Stimulated activated CD8-positive, alpha-beta memory T cell treated with anti-CD3 and anti-CD28 coated beads, Interleukin-4, amount 100 ng/mL, for 24 hours (primary cell): ENCODE results near the gene HMGB1.

Experiments used
- DNase-seq: peaks from one replicate; pipeline ENCODE4 v3.0.0-alpha.2; 2020; ENCODE audit warnings: low read depth

The HMGB1 gene

DNA sequence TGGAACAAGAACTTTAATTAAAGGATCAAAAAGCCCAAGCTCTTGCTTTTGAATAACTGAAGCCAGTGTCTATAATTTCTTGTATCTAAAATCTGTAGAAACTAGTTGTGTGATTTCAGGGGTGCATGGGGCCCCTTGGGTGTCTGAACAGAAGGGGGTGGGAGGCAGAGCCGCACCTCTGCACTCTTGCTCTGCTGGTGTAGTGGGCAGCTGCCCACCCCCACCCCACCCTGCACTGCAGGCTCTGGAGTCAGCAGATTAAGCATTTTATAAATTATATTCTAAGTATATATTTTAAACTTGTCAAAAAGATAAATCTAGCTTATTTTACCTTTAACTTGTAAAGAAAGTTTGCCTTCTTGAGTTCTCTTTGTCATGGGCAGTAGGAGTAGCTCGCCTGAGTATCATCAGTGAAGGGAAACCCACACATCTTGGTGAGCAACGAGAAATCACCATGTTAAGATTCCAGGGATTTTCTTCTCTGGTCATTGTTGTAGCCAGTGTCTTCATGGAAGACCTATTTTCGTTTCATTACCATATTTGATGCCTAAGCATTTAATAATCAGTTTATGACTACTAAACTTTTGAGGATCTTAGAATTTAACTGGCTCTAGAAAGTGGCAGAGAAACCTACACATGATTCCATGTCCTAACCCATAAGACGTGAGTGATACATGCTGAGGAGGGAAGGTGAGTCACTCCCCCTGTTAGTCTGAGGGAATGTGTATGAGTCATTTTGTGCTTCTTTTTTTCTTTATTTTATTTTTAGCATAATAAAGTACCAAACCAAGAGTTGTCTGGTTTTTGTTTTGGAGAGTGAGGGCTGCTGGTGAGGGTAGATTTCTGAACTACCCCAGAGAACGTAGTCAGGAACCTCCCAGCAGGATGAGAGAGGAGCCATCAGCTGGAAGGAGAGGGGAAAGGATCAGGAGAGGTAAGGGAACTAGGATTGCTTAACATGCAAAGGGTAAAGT, 35.7 kb downstream of the HMGB1 start:
- DNase-seq = no peak

DNA sequence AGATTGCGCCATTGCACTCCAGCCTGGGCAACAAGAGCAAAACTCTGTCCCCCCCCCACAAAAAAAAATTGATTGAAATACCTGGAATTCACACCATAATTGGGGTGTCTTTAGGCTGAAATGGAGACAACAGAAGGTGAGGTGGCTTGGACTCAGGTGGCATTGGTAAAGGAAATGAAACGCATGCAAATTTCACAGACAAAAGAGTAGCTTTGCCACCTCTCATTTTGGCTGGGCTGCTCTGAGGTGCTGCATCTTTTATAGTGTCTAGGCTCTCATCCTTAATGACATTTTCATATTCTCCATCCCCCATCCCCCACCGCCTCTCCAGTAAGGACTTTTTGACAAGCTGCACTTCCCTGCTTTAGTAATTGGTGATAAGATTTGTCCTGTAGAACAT, 36.5 kb downstream of the HMGB1 start:
- DNase-seq = no peak

DNA sequence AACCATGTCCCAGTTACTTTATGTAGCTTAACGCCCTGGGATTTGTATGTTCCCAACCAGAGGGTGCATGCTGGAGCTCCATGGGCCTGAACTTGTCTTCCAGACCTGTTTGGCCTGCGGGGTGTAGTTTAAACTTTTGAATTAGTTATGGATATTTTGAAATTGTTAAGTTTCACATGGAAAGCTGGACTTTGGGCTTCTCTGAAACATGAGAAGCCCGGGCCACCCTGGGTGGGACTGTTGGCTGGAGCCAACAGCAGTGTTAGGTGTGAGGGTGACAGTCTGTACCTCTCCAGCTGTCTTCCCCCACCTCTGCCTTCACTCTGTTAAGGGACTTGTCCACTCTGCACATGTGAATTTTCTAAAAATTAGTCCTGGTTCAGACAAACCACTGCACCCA, 41.8 kb downstream of the HMGB1 start:
- DNase-seq = no peak

DNA sequence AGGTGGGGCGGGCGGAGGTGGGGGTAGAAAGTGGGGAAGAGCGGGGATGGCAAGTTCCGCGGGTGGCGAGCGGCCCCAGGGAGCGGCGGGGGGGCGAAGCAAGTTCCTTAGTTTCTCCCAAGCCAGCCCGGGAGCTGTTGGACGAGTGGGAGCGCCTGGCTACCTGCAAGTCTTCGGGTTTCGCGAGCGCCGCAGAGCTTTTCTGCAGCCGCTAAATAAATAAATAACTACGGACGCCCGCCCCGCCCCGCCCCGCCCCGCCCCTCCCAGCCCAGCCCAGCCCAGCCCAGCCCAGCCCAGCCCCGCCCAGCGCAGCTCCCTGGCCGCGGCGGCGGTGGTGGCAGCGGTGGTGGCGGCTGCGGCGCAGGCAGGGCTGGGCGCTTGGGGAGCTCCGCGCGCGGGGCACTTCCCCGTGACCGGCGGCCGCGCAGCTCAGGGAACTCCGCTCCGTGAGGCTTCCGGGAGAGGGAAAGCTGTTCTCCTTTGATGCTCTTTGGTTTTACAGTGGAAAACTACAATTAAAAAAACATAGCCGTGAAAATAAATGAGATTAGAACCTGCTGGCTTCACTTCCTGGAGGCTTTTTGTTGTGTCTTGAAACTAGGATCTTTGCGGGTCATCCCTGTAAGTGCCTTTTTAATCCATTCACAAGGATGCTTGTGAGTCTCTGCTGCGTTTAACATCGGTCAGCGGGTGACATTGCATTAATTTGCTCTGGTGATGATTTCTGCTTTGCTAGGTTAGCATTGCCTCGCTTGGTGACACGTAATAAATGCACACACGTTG, 43.5 kb downstream of the HMGB1 start, which contains the start of gene UBE2L5:
Gene UBE2L5 (plus strand): TSS at position 440 of the 786 bp plus-strand sequence. CDS start 5,498 bp downstream, outside the sequence.
- peak; percentile 43 for DNase-seq

DNA sequence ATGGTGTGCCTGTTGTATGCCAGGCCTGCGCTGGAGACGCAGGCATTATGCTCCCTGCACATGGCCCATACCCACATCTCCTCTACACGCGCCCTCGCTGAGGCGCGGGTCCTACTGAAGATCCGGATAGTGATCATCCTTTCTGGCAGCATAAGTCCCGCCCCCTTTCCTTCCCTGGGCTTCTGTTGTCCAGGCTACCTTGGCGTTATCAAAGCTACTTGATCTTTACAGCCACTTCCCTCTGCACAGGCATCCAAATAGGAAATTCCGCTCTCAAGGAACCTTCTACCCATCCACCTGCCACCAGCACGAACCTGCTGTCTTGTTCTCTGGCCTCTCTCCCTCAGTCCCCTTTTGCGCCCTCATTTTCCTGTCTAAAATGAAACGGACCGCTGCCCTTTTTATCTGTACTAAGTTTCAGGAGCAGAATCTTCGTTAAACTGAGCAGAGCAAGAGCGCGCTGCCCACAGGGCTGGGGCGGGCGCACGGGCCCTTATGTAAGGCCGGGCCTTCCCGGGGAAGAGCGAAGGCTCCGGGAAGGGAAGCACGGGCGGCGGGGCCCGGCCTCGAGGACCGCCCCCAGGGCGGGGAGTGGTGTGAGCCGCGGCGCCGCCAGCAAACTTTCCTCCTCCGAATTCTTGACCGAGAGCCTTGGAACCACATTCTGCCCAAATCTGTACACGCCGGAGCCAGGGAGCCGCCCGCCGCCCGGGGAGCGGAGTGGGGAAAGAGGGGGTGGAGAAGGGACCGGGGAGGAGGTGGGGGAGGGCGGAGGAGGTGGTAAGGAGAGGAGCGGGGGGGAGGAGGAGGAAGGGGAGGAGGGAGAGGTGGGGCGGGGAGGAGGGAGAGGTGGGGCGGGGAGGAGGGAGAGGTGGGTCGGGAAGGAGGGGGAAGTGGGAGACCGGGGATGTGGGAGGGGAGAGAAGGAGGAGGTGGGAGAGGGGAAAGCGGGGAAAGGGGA, 44.4 kb downstream of the HMGB1 start:
- no peak for DNase-seq

DNA sequence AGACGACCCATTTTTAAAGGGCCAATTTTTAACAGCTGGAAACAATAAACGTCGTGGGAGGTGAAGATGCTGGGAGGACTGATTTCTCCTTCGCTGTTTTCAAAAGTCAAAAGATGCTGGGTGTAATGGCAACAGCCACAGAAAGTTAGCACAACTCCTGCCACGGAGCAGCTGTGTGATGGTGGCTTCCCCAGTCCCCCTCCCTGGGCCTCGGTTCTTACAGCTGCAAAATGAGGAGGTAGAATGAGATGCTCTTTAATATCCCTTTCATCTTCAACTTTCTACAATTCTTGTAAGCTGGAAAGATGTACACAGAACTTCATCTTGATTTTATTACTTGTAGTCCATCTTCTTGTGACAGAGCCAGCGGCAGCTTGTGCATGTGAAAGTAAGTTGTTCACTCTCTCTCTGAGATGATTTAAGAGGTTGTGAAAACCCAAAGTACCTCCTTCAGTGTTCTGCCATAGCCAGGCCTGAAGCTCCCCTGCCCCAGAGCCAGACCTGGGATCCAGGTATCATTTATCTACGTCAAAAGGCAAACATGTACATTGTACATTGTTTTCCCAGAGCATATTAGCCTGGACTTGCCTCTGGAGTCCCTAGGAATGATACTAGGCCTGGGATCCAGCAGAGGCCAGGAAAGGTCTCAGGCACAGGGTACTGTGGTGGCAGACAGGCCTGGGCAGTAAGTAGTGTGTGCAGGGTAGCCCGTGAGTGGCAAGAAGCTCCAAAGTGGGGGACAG, 46.8 kb downstream of the HMGB1 start:
- no peak for DNase-seq

DNA sequence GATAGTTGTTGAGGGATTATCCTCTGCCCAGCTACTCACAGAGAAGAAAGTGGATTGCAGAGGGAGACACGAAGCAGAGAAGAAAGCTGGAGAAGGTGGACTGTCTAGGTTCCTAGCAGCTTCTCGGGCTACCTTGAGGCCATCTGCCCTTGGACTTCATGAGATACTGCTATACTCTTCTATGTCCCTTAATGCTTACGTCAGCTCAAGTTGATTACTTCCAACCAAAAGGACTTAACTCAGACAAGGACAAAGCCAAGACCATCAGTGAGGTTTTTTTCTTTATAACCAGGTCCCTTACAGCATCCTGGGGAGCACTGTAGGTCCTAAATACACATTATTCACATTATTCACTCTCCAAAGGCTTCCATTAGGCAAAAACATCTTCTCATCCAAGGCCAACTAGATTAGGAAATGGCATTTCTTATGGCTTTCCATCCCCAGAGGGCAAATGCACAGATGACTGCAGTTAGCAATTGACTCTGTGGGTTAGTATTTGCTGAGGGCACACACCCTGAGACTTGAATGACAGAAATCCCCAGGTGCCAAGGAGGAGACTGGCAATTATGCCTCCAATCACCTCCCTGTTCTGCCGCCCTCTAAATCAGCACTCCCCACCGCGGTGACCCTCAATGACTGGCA, 47.5 kb downstream of the HMGB1 start:
- DNase-seq = no peak

DNA sequence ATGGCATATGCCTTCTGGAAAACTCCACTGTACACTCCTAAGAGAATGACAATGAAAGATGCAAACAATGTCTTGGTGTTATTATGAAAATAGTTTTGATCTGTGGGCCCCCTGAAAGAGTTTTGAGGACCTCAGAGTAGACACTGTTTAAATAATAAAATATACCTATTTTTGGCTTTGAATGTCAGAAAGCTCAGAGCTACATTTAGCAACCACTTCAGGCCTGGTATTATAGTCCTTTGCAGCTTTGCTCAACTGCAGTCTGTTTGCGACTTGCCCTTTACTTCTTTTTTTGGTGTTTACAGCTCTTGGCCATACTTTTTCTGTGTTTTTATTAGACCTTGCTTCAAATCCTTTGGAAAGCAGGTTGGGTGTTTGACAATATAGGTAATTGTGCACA, 49.3 kb downstream of the HMGB1 start:
- DNase-seq = no peak

DNA sequence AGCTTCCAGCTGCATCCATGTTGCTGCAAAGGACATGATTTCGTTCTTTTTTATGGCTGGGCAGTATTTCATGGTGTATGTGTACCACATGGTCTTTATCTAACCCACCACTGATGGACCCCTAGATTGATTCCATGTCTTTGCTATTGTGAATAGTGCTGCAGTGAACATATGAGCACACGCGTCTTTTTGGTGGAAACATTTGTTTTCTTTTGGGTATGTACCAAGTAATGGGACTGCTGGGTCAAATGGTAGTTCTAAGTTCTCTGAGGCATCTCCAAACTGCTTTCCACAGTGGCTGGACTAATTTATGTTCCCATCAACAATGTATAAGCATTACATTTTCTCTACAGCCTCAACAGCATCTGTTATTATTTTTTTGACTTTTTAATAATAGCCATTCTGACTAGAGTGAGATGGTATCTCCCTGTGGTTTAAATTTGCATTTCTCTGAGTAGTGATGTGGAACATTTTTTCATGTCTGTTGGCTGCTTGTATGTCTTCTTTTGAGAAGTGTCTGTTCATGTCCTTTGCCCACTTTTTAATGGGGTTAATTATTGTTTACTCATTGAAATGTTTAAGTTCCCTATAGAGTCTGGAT, 50.2 kb downstream of the HMGB1 start:
- no peak for DNase-seq

DNA sequence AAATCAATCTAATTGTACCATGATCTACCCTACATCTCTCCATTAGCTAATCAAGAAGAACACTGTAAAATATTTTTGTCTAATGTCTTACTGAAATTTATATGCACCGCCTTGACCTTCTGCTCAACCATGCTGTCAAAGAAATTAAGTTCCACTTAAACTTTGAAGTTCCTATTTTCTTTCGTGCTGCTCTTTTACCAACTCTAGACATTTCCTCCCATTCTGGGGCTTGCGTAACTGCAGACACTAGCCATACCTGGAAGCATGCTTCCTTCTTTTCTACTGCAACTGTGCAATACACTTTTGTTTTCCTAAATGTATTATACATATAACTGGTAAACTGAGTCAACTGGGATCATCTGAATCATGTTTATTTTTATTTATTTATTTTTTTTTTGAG, 51.9 kb downstream of the HMGB1 start:
- no peak for DNase-seq

DNA sequence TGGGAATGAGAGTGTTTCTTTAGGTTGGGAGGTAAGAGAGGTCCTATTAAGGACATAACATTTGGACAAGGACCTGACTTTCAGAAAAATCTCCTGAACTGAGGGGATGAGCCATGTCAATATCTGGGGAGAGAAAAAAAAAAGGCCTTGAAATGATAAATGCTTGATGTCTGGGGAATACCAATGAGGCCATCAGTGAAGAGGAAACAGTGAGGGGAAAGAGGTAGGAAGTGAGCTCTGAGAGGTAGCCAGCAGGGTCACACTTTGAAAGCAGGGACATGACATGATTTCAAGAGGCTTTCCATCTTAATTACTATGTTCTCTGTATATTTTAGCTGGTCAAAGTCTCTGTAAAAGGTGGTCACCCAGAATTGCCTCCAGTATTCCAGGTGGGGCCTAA, 53.4 kb downstream of the HMGB1 start:
- DNase-seq = no peak

DNA sequence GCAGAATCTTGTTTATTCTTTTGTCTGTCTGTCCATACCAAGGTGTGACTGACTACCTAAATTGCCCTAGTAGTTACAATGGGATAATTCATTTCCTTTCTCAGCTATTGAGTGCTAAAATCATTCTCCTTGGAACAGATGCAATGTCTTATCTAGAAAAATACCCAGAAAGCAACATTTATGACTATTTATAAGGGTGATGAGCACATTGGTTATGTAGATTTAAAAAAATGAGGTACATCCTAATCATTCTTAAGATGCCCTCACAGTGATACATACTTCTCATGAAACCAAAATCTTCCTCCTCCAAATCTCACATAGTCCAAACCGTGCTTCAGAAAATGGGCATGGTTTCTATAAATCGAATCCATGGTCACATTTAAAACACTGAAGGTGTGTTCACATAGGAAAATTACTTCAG, 55.0 kb downstream of the HMGB1 start:
- no peak for DNase-seq

DNA sequence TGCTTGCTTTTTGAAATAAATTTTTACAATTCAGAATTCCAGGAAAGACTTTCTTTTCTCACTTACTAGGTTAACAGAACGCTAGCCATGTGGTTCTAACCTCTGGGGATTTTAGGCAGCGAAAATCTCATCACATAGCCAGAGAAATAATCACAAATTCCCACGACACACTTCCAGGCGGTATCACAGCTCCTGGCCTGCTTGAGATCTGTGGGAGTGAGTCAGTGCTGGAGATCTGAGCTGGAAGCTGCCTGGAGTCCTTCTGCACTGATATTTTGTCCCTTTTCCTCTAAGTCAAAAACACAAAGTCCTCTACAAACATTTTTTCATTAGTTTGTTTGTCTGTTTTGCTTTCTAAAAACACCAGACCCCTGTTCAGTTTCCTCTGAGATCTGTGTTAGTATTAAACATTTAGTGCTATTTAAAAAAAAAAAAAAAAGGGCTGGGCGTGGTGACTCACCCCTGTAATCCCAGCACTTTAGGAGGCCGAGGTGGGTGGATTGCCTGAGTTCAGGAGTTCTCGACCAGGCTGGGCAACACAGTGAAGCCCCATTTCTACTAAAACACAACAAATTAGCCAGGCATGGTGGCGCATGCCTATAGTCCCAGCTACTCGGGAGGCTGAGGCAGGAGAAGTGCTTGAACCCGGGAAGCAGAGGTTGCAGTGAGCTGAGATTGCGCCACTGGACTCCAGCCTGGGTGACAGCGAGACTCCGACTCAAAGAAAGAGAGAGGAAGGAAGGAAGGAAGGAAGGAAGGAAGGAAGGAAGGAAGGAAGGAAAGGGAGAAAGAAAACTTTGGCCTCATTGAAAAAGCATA, 55.6 kb downstream of the HMGB1 start:
- DNase-seq = no peak

DNA sequence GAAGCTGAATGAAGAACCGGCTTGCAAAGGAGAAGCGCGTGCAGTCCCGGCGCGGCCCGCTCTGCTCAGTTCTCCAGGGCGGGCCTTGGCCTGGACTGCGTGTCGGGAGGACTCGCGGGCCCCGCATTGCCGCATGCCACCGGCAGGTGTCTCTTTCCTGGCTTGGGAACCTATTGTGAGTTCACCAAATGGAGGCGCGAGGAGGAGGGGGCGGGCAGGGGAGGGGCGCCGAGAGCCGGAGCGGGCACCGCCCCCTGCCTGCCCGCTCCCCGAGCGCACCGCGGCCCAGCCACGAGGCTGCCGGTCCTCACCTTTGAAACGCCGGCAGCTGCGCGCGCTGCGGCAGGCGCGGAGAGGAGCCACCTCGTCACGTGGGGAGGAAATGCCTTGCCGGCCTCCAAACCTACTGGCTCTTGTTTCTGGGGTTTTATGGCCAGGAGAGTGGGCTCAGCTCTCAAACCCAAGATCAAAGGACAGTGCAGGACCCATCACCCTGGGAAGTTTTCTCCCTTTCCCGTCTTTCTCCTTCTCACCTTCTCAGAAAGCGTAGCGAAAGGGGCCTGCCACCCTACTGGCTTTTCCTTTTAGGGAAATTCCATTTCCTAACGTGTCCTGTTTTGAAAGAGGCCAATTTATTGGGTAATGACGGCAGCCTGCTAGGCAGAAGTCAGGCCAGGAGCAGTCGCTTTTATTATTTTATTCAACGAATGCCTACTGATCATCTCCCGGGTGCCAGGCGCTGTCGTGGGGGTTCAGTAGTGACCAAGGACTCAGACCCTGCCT, 57.2 kb downstream of the HMGB1 start:
- DNase-seq = peak; percentile 88

DNA sequence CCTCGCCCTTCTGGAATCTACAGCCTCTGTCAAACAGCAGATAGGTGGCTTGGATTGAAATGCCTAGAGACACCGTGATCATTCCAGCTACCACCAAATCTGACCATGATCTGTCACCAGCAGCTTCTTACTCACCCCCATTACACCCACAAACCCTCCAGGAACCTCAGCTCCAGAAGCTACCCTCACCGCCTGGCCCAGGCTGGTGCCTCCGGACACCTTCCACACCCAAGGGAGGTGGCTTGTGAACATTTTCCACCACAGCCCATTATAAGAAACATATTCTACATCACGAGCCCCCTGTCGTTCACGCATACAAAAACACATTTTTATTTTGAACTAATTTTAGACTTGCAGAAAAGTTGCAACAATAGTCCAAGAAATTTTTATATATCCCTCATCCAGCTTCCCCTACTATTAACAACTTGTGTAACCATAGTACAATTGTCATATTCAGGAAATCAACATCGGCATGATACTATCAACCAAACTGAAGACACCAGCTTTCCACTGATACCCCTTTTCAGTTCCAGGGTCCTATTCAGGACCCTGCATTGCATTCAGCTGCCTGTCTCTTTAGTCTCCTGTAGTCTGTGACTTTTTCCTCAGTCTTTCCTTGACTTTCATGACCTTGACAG, 58.8 kb downstream of the HMGB1 start:
- DNase-seq = no peak
